IMR-90 (cell line): ENCODE data around the gene CAMTA1.

Experiments used
- MXI1 ChIP-seq: IDR thresholded peaks from 2 replicates; pipeline ENCODE4 v1.6.1; 2012; ENCODE audit warnings: low read depth, mild to moderate bottlenecking, low read length, moderate library complexity, borderline replicate concordance
- POLR2A ChIP-seq: IDR thresholded peaks from 2 replicates; pipeline ENCODE4 v1.6.1; 2012; ENCODE audit warnings: mild to moderate bottlenecking, low read depth, low read length
- RAD21 ChIP-seq: IDR thresholded peaks from 2 replicates; pipeline ENCODE4 v1.6.1; 2012; ENCODE audit warnings: low read length, improper control_type of control experiment
- RFX5 ChIP-seq: IDR thresholded peaks from 2 replicates; pipeline ENCODE4 v1.8.0; 2012; ENCODE audit warnings: low read depth, mild to moderate bottlenecking, low read length, moderate library complexity
- SMC3 ChIP-seq: fragments of 150-350 bp; IDR thresholded peaks from 2 replicates; pipeline ENCODE4 v1.6.1; 2016; ENCODE audit warnings: low read depth, mild to moderate bottlenecking, antibody characterized with exemption, low read length, moderate library complexity
- TF ChIP-seq, protein P1 (sequence below): conservative IDR thresholded peaks from 2 replicates; pipeline ENCODE4 v1.5.1; 2012; ENCODE audit warnings: mild to moderate bottlenecking, low read depth, low read length, improper control_type of control experiment

DNA sequence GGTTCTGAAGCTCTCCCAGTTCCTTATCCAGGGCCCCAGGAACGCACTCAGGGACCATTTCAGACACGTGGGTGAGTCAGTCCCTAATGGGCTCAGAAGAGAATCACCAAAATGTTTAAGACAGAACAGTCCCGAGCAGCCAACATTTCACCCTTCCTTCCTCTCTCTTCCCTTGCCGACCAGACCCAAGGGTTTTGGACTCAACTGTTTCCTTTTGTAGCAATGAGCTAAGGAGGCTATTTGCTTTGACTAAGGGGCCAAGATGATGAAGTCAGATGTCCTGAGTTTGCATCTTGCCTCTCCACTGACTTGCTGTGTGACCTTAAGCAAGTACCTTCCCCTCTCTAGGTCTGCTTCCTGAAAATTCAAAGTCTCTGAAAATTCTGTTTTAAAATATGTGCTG is 513.5 kb downstream of the CAMTA1 start:
- TF ChIP-seq SMC3 (no peak), POLR2A (peak; percentile 67), MXI1 (no peak), RFX5 (no peak), RAD21 (peak; percentile 23)
- TF ChIP-seq, protein P1, sequence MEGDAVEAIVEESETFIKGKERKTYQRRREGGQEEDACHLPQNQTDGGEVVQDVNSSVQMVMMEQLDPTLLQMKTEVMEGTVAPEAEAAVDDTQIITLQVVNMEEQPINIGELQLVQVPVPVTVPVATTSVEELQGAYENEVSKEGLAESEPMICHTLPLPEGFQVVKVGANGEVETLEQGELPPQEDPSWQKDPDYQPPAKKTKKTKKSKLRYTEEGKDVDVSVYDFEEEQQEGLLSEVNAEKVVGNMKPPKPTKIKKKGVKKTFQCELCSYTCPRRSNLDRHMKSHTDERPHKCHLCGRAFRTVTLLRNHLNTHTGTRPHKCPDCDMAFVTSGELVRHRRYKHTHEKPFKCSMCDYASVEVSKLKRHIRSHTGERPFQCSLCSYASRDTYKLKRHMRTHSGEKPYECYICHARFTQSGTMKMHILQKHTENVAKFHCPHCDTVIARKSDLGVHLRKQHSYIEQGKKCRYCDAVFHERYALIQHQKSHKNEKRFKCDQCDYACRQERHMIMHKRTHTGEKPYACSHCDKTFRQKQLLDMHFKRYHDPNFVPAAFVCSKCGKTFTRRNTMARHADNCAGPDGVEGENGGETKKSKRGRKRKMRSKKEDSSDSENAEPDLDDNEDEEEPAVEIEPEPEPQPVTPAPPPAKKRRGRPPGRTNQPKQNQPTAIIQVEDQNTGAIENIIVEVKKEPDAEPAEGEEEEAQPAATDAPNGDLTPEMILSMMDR, result no peak
